ENCODE results near the gene HOXA3.

GRCh38 chr7:27111751-27112277 is 40.6 kb downstream of the HOXA3 start:
- TF ChIP-seq CTCF (conservative IDR thresholded peaks at IDR 0.05 in 1 of 2, IDR thresholded peaks at IDR 0.05 in 1 of 2; ENCODE audit: low read depth in 1 of 2, low read length in 2 of 2): no peak
- no peak for TF ChIP-seq EZH2 (IDR thresholded peaks at IDR 0.05; ENCODE audit: low read length, missing control alignments)

Data from fibroblast of lung (primary cell).